HG02870 (cell line): ENCODE measurements around the gene CA5B.
"Not testable (repeated sequence)": the region's sequence is repeated elsewhere in the genome, so short reads cannot be mapped to it uniquely, and the experiment has no call there.

Experiments used
- ATAC-seq: cut with Tn5 transposase; IDR thresholded peaks from one replicate; pipeline ENCODE4 v1.9.1; 2021; ENCODE audit warnings: mild to moderate bottlenecking, moderate library complexity; ENCODE audit not compliant: unreplicated experiment

Gene CA5B, protein sequence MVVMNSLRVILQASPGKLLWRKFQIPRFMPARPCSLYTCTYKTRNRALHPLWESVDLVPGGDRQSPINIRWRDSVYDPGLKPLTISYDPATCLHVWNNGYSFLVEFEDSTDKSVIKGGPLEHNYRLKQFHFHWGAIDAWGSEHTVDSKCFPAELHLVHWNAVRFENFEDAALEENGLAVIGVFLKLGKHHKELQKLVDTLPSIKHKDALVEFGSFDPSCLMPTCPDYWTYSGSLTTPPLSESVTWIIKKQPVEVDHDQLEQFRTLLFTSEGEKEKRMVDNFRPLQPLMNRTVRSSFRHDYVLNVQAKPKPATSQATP

DNA sequence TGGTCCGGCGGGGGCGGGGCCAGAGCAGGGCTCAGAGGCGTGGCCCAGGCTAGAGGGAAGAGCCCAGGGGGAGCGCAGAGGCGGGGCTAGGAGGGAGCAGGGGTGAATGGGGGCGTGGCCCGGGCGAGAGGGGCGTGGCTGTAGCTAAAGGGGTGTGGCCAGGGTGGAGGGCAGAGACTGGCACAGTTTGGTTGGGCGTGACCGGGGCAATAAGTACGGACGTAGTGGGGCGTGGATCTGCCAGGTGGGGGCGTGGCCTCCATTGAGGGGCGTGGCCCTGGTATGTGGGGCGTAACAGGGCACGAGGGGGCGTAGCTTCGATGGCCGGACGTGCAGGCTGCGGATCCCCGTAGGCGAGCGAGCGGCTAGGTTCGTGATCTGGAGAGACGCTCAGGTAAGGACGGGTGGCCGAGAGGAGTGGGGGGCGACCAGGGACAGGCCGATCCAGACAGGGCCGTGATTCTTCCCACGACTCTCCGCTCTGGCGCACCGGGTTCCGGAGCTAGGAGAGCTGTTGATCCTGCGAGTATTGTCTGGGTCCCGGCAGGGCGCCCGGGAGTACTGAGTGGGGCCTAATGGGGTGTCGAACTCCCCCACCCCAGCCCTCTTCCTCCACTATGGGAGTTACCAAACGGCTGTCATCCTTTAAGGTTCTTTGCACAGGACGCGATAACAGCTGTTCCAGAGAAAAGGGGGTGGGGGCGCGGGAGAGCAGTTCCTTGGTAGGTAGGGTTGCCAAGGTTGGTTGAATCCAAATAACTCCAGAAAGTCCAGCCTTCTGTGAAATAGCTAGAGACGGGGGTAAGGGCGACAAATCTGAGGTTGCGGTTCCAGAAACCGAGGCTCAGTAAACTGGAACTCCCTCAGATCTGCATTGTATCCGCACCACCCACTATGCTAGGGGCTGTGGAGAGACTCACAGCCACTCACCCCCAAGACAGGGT is at the start of gene CA5B:
Gene CA5B (plus strand): TSS at position 312 of the 944 bp plus-strand sequence. CDS start 11,754 bp downstream, outside the sequence.
- peak; percentile 87 for ATAC-seq

GRCh38 chrX:15694941-15695451 is 43.1 kb upstream of the CA5B start:
- ATAC-seq, result no peak

- no peak for ATAC-seq
Observed at GRCh38 chrX:15696516-15696915, 41.6 kb upstream of the CA5B start.

- no peak for ATAC-seq
Observed at GRCh38 chrX:15702488-15703371, 35.3 kb upstream of the CA5B start.

GRCh38 chrX:15703809-15704208 is 34.3 kb upstream of the CA5B start:
- ATAC-seq, result peak; percentile 67

GRCh38 chrX:15704273-15704672 is 33.8 kb upstream of the CA5B start:
- ATAC-seq, result not testable (repeated sequence)

DNA sequence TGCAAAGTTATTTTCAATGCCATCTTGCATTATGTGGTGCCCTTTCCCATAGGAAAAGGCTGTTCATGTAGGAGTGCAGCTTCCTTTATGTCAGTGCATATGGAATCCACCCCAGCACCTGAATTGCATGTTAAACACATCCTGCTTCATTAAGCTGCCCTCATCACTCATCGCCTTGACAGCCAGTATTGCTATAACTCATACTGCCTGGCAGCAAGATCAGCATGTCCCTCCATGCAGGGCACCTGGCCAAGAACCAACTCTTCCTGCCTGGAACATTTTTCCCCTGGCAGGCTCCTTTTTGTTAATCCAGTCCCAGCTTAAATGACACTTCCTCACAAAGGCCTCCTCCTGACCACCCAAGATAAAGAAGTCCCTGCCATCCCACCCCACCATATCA is 23.5 kb upstream of the CA5B start:
- no peak for ATAC-seq

DNA sequence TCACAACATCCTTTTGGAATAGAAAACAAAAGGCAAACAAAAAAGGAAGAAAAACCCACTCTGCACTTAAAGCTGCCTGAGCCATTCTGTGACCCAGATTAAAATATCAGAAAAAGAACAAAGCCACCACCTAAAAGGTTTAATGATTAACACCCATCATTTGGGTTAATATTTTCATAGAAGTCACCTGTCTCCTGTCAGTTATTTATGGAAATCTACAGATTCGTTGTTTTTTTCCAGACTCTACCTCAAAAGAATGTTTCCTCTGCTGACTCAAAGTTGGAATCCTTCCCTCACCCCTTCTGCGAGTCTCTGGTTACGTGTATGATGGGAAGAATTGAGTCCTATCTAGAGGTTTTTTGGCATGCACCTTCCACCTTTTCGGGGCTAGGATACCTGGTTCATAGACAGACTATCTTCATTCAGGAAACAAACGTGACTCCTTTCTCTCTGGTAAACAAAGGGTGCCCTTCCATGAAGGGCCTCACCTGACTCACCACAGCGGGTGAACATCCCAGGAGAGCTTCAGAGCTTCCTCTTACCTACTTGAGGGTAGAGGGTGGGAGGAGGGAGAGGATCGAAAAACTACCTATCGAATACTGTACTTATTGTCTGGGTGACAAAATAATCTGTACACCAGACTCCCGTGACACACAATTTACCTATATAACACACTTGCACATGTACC is 19.6 kb upstream of the CA5B start:
- no peak for ATAC-seq

GRCh38 chrX:15719324-15719968 is 18.6 kb upstream of the CA5B start:
- ATAC-seq, result no peak

- ATAC-seq, result no peak
Observed at GRCh38 chrX:15721911-15722310, 16.2 kb upstream of the CA5B start.

DNA sequence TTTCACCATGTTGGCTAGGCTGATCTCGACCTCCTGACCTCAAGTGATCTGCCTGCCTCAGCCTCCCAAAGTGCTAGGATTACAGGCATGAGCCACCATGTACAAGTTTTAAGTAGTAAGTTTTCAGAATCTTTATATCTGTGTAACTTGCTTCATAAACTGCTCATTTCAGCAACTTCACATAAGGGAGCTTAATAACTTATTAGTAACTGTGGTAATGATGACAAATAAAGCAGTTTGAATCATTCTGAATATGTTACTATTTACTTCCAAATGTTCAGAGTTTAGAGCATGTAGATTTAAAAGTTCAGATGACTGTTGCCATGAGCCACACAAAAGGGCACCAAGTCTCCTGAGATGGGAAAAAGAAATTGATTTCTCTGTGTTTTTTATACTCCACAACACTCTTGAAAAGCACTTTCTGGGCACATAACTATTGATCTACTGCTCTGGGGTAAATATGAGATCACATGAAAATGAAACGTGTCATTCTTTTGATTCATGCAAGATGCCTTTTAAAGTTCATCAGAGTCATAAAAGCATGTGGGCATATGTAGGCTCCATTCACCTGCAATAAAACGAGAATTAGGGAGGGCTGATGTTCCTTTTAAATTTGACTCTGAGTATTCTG is 14.1 kb upstream of the CA5B start:
- no peak for ATAC-seq

GRCh38 chrX:15724911-15725310 is 13.2 kb upstream of the CA5B start:
- ATAC-seq, result no peak

DNA sequence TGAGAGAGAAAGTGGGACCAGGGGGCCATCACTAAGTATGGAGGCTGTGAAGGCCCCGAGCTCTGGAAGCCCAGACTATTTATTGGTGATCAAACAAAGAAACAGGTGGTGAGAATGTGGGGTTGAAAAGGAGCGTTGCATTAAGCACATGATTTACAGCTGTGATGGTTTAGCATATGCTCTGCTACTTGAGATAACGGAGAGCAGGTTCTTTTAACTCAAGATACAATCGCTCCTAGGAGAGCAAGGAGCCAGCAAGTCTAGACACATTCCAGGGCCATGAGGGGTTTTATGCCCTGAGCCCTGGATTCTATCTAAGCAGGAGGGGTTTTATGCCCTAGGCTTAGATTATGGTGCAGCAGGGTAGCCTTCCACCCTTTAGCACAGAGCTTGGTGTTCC is 6.7 kb upstream of the CA5B start:
- ATAC-seq, result not testable (repeated sequence)

GRCh38 chrX:15737190-15737958 is 696 bp upstream of the CA5B start:
- ATAC-seq, result no peak

GRCh38 chrX:15739886-15740285 is 1.8 kb downstream of the CA5B start:
- ATAC-seq, result no peak

DNA sequence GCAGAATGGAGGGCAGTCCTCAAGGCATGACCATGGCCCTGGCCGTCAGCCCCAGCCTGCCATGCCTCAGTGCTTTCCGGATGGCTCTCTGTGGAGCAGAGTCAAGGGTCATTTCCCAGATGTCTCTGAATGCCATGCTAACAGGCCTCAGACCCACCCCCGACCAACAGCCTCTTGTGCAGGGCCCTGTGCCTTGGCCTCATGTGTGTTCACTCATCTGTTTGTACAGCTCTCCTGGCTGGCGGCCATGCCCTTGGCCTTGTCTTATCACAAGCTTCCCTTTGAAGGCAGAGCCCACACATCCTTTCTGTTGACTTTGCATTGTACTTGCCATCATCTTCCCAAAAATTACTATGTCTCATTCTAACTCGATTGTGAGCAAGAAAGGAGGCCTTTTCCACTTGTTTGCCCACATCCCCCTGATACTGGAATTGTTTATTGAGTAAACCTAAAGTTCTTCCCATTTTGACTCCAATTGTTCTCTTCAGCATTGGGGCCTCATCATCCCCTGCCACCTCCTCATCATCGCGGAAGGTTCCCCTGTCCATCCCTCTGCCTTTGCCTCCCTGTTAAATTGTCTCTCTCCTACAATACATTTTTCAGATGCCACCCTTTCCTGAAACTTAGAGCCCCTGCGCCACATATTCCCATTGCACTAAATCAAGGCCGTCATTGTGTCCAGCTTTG is 6.3 kb downstream of the CA5B start:
- no peak for ATAC-seq

DNA sequence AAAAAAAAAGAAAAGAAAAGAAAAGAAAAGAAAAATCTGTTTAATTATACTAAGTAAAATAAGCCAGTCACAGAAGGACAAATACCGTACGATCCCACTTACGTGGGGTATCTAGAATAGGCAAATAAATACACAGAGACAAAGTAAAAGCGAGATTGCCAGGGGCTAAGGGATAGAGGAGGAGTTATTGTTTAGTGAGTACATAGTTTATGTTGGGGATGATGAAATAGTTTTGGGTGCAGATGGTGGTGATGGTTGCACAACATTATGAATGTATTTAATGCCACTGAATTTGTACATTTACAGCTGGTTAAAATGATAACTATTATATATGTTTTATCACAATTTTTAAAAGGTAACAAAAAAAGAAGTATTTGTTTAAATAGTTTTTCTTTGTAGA is 7.1 kb downstream of the CA5B start:
- ATAC-seq, result no peak

DNA sequence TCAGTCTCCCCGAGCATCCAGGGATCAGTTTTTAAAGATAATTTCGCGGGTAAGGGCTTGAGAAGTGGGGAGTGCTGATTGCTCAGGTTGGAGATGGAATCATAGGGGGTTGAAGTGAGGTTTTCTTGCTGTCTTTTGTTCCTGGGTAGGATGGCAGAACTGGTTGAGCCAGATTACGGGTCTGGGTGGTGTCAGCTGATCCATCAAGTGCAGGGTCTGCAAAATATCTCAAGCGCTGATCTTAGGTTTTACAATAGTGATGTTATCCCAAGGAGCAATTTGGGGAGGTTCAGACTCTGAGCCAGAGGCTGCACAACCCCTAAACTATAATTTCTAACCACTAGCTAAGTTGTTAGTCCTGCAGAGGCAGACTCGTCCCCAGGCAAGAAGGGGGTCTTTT is 8.6 kb downstream of the CA5B start:
- not testable (repeated sequence) for ATAC-seq
